8988T (cell line): Measurements from ENCODE around the gene PLCG1.

Source experiments
- DNase-seq: peaks from one replicate; pipeline ENCODE4 v3.0.0; 2011

Gene PLCG1

GRCh38 chr20:41219824-41220223, 82.5 kb downstream of the PLCG1 start:
- DNase-seq, result no peak

- no peak for DNase-seq
Observed at GRCh38 chr20:41221614-41222218, 84.4 kb downstream of the PLCG1 start.

- no peak for DNase-seq
Observed at GRCh38 chr20:41222296-41222695, 85.0 kb downstream of the PLCG1 start.

GRCh38 chr20:41222703-41223102, 85.4 kb downstream of the PLCG1 start:
- DNase-seq, result no peak

- DNase-seq, result no peak
Observed at GRCh38 chr20:41223112-41223511, 85.8 kb downstream of the PLCG1 start.

GRCh38 chr20:41224281-41224680, 86.9 kb downstream of the PLCG1 start:
- DNase-seq, result no peak

- no peak for DNase-seq
Observed at GRCh38 chr20:41225091-41225490, 87.7 kb downstream of the PLCG1 start.

GRCh38 chr20:41226426-41226825, 89.1 kb downstream of the PLCG1 start:
- no peak for DNase-seq
